RWPE2 (cell line): ENCODE results near the gene TMPRSS2.

Experiments
- ATAC-seq: fragments of 200-7000 bp; cut with Tn5 transposase; 3 replicates; pipeline ENCODE4 v1.9.1; 2021; ENCODE audit warnings: low read depth
- DNase-seq: peaks from one replicate; pipeline ENCODE4 v3.0.0-alpha.2; 2020; ENCODE audit warnings: low spot score
- H3K27ac ChIP-seq: fragments of 450-650 bp; 2 replicates; pipeline ENCODE4 v1.5.1; 2017; ENCODE audit warnings: mild to moderate bottlenecking; ENCODE audit not compliant: poor library complexity, severe bottlenecking
- H3K27me3 ChIP-seq: fragments of 250-450 bp; sonication (Bioruptor Pico); 2 replicates; pipeline ENCODE4 v1.5.1; 2021; ENCODE audit warnings: mild to moderate bottlenecking, moderate library complexity; ENCODE audit not compliant: insufficient read depth, poor library complexity, severe bottlenecking
- H3K36me3 ChIP-seq: fragments of 250-450 bp; sonication (Bioruptor Pico); 2 replicates; pipeline ENCODE4 v1.5.1; 2020; ENCODE audit warnings: low read depth, mild to moderate bottlenecking, moderate library complexity
- H3K4me1 ChIP-seq: fragments of 250-450 bp; sonication (Bioruptor Pico); 2 replicates; pipeline ENCODE4 v1.5.1; 2021; ENCODE audit warnings: mild to moderate bottlenecking, moderate library complexity; ENCODE audit not compliant: insufficient read depth, poor library complexity, severe bottlenecking
- H3K4me3 ChIP-seq: fragments of 250-450 bp; sonication (Bioruptor Pico); 2 replicates; pipeline ENCODE4 v1.5.1; 2021; ENCODE audit warnings: mild to moderate bottlenecking, moderate library complexity; ENCODE audit not compliant: severe bottlenecking
- H3K9me3 ChIP-seq: fragments of 250-450 bp; sonication (Bioruptor Pico); 2 replicates; pipeline ENCODE4 v1.5.1; 2021; ENCODE audit warnings: mild to moderate bottlenecking, moderate library complexity; ENCODE audit not compliant: severe bottlenecking
- CTCF ChIP-seq: fragments of 450-650 bp; IDR thresholded peaks from one replicate; pipeline ENCODE4 v1.5.1; 2017; ENCODE audit warnings: mild to moderate bottlenecking, moderate library complexity; ENCODE audit not compliant: poor library complexity, severe bottlenecking

TMPRSS2 gene

DNA sequence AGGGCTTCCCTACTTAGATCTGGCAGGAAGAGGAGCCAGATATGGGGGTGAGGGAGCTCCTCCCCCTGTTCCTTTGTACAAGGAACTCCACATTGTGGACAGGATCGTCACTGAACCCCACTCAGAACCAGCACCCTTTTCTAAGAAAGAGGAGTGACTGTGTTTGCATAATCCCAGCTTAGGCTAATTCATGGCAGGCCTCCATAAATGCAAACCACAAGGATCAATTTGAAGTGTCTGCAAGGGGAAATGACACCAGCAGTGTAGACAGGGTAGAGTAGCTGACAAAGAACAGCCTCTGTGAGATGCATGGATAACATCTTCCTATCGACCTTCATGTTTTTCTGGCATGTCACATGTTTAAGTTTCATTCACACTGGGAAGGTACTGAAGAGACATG, 70.2 kb downstream of the TMPRSS2 start:
- H3K36me3 ChIP-seq, result peaks cover 22% of the 10 kb centered on the region
- DNase-seq (no peak), ATAC-seq (no peak)
- TF ChIP-seq CTCF, result no peak
- H3K9me3 ChIP-seq, result peaks cover 7% of the 10 kb centered on the region
- no peak overlapping the region for H3K4me3 ChIP-seq
- no peaks in the 10 kb centered on the region for H3K27me3 ChIP-seq
- H3K4me1 ChIP-seq, result no peaks in the 10 kb centered on the region
- no peak overlapping the region for H3K27ac ChIP-seq

- peaks cover 22% of the 10 kb centered on the region for H3K36me3 ChIP-seq
- no peak for ATAC-seq
These were observed 72.3 kb downstream of the TMPRSS2 start for GRCh38 chr21:41435706-41436105.

DNA sequence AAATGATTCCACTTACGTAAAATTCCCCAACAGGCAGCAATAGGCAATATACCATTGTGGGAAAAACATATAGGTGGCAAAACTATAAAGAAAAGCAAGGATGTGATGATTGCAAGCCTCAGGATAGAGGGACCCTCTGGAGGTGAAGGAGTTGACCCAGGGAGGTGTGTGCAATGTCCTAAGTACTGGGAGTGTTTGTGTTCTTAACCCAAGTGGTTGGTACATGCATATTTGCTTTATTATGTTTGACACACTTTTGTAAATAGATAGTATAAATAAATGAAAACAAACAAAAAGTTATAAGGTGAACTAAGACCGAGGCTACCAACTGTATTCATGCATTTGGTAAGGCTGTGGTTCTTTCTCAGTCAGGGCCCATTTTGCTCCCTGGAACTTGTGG, 74.4 kb downstream of the TMPRSS2 start:
- TF ChIP-seq CTCF, result no peak
- DNase-seq (no peak), ATAC-seq (no peak)
- Histone ChIP-seq H3K36me3 (peaks cover 22% of the 10 kb centered on the region), H3K27me3 (no peaks in the 10 kb centered on the region), H3K4me3 (no peak overlapping the region), H3K27ac (no peak overlapping the region), H3K4me1 (no peaks in the 10 kb centered on the region), H3K9me3 (peaks cover 7% of the 10 kb centered on the region)

More at GRCh38 chr21:41435706-41436105, 72.3 kb downstream of the TMPRSS2 start:
- Histone ChIP-seq H3K4me3 (no peak overlapping the region), H3K27me3 (no peaks in the 10 kb centered on the region), H3K9me3 (peaks cover 7% of the 10 kb centered on the region), H3K4me1 (no peaks in the 10 kb centered on the region), H3K27ac (no peak overlapping the region)
- TF ChIP-seq CTCF, result no peak
- no peak for DNase-seq

- no peak overlapping the region for H3K27ac ChIP-seq
These were observed 75.1 kb downstream of the TMPRSS2 start for GRCh38 chr21:41432562-41433460.

More at GRCh38 chr21:41432562-41433460, 75.1 kb downstream of the TMPRSS2 start:
- no peak for ATAC-seq
- H3K4me3 ChIP-seq, result no peak overlapping the region
- no peaks in the 10 kb centered on the region for H3K4me1 ChIP-seq
- H3K27me3 ChIP-seq, result no peaks in the 10 kb centered on the region
- H3K9me3 ChIP-seq, result peaks cover 7% of the 10 kb centered on the region
- TF ChIP-seq CTCF, result no peak
- no peak for DNase-seq
- peaks cover 22% of the 10 kb centered on the region for H3K36me3 ChIP-seq
